Measurements from ENCODE around the gene FXYD4. TPM values are rescaled to one million over a fixed set of nuclear protein-coding genes. Genes with fewer than 3 reads are reported as not detected.
A peak's percentile ranks its signal among the peaks of the same experiment; 100 is the strongest.

FXYD4 gene
- total RNA-seq, 4 donors from 2014 or later = not detected

DNA sequence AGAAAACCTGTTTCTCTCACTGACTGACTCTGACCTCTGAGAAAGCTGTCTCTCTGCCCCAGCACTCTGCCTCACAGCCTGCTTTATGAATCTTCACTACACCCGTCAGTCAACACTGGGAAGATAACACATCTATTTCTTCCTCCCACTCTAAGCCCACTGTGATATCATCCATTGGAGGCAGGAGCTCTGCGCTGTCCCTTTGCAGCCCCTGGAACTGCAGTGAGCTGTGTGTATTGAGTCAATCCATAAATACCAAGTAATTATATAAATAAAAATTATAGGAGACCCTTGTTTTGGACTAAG, 17.2 kb upstream of the FXYD4 start:
- ATAC-seq (ENCODE audit: low FRiP score) = no peak
- no peak for DNase-seq (ENCODE audit: low spot score)
- TF ChIP-seq CTCF (IDR thresholded peaks at IDR 0.05) = no peak

DNA sequence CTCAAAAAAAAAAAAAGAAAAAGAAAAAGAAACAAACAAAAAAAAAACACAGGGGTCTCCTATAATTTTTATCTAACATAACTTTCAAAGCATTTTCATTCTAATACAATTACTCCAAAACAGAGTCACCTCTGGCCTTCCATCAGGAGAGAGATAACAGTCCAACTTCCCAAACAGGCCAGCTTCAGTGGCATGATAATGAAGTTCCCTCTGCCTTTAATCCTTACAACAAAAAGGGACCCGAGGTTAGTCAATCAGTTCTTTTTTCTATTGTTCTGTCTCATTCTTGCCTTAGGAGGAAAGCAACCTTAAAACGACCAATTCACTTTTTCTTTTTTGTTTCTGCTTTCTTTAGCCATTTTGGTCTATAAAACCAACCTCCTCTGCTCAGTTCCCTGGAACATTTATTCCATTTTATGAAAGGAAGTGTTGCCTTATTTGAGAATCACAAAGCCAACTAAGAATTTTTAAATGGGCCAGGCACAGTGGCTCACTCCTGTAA, 16.5 kb upstream of the FXYD4 start:
- DNase-seq (ENCODE audit: low spot score) (no peak), ATAC-seq (ENCODE audit: low FRiP score) (no peak)
- TF ChIP-seq CTCF (IDR thresholded peaks at IDR 0.05) = no peak

DNA sequence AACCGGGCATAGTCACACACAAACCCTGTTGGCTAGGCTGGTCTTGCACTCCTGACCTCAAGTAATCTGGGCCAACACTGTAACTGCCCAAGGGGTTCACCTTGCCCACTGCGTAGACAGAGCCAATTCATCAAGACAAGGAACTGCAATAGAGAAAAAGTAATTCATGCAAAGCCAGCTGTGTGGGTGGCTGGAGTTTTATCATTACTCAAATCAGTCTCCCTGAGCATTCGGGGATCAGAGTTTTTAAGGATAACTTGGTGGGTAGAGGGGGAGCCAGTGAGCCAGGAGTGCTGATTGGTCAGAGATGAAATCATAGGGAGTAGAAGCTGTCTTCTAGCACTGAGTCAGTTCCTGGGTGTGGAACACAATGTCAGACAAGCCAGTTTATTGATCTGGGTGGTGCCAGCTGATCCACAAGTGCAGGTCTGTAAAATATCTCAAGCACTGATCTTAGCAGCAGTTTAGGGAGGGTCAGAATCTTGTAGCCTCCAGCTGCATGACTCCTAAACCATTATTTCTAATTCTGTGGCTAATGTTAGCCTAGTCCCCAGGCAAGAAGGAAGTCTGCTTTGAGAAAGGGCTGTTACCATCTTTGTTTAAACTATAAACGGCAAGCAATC, 15.6 kb upstream of the FXYD4 start:
- TF ChIP-seq CTCF (IDR thresholded peaks at IDR 0.05) = no peak
- ATAC-seq (ENCODE audit: low FRiP score) = no peak
- DNase-seq (ENCODE audit: low spot score) = no peak

DNA sequence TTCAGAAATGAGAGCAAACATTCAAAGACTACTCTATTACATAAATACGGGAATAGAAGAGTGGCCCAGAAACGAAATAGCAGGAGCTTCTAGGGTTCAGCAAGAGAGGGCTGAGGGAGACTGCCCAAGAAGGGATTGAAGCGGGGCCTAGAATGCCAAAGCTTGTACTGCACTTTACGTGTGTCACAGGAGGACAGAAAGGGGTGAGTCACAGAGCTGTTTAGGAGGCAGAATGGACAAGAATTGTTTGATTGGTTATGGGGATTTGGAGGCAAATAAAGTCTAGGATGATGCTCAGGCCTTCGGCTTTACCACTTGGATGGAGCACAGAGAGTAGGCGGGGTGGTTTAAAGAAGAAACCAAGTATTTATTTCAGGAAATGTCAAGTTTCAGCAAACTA, 11.3 kb upstream of the FXYD4 start:
- ATAC-seq (ENCODE audit: low FRiP score) (no peak), DNase-seq (ENCODE audit: low spot score) (no peak)
- no peak for TF ChIP-seq CTCF (IDR thresholded peaks at IDR 0.05)

DNA sequence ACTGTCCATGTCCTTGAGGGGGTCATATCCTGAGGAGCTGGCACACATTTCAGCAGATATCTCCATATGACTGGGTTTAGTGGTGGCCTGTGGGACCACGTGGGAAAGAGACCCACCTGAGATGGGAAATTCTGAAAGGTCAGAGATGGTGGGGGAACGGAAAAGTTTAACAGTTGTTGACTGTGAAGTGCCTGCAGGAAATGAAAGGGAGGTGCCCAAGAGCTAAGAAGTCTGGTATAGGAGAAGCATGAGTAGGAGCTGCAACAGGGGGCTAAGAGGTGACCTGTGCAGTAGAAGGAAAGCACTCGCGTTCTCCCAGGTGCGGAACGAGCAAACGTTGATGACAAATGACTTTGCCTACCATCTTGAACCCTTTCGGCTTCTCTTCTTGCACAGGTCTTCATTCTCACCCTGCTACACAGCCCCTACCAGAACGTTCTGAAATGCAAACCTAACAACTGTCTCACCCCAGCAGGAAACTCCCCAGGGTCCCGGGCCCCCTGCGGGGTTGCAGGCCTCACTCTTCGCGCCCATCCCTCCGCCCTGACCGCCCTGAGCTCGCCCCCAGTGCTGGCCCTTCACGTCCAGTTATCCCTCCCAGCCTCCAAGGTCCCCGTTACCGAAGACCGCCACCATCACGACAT, 9.8 kb upstream of the FXYD4 start:
- ATAC-seq (ENCODE audit: low FRiP score) (peak; percentile 3), DNase-seq (ENCODE audit: low spot score) (no peak)
- no peak for TF ChIP-seq CTCF (IDR thresholded peaks at IDR 0.05)

DNA sequence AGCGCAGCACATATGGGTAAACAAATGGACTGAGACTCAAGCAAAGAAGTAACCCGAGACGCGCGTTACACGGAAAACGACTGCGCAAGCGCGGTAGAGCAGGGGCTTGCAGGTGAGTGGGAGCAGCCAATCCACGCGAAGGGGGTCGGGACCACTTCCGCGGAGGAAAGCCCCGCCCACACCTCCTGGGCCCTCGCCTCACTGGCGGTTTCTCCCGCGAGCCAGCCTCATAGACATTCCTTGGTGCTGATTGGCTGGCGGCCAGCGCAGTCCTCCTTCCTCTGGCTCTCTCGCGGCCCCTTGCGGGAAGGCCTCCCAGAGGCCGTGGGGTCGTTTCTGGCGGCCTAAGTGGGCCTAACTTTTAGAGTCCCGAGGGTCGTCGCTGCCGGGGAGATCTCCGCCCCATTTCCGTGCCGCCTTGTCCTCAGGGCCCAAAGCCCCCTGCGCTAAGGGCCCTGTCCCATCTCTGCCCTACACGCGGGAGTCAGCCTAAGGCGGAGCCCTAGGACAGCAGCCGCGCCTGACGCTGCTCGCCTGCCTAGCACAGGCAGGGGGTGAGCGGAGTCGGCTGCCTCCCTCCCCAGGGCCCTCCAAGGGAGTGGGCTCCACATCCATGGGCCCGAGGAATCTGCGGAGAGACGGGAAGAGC, 9.1 kb upstream of the FXYD4 start:
- TF ChIP-seq CTCF (IDR thresholded peaks at IDR 0.05) = no peak
- DNase-seq (ENCODE audit: low spot score) = peak; percentile 97
- ATAC-seq (ENCODE audit: low FRiP score) = peak; percentile 99

GRCh38 chr10:43365001-43365400, 6.4 kb upstream of the FXYD4 start:
- ATAC-seq (ENCODE audit: low FRiP score) = no peak
- no peak for DNase-seq (ENCODE audit: low spot score)
- TF ChIP-seq CTCF (IDR thresholded peaks at IDR 0.05) = no peak
